Suprapubic skin (tissue), 3 donors: Measurements from ENCODE around the gene MXI1.

ENCODE experiments used
- CTCF ChIP-seq, 2 donors: fragments of 200-600 bp in 1 of 2; fragments of 450-650 bp in 1 of 2; sonication (generic) in 1 of 2; IDR thresholded peaks; one replicate each; pipeline ENCODE4 v1.5.1; 2016 to 2019; ENCODE audit warnings: antibody characterized with exemption in 2 of 2, mild to moderate bottlenecking in 1 of 2, moderate library complexity in 1 of 2
- POLR2AphosphoS5 ChIP-seq, 3 donors: sonication (generic); formaldehyde crosslinking; IDR thresholded peaks; one replicate each; pipeline ENCODE4 v1.6.1; 2017; ENCODE audit warnings: antibody characterized with exemption in 3 of 3

GRCh38 chr10:110200503-110200902, 6.9 kb upstream of the MXI1 start:
- no peak for TF ChIP-seq POLR2AphosphoS5 (IDR thresholded peaks at IDR 0.05)
- TF ChIP-seq CTCF (IDR thresholded peaks at IDR 0.05), result no peak
